Esophagus muscularis mucosa (tissue), 3 donors: ENCODE results near the gene SOCS3.

Experiments
- POLR2A ChIP-seq: fragments of 450-650 bp; IDR thresholded peaks from one replicate; pipeline ENCODE4 v1.6.1; 2017; ENCODE audit warnings: antibody characterized with exemption, moderate library complexity, mild to moderate bottlenecking, low read depth
- TF ChIP-seq, protein P1 (sequence below), 3 experiments: fragments of 200-600 bp in 2 of 3; fragments of 450-650 bp in 1 of 3; sonication (generic) in 2 of 3; IDR thresholded peaks; one replicate each; pipeline ENCODE4 v1.5.1; 2017 to 2019; ENCODE audit warnings: antibody characterized with exemption in 3 of 3, mild to moderate bottlenecking in 2 of 3, moderate library complexity in 1 of 3

- TF ChIP-seq POLR2A = no peak
- TF ChIP-seq, protein P1, sequence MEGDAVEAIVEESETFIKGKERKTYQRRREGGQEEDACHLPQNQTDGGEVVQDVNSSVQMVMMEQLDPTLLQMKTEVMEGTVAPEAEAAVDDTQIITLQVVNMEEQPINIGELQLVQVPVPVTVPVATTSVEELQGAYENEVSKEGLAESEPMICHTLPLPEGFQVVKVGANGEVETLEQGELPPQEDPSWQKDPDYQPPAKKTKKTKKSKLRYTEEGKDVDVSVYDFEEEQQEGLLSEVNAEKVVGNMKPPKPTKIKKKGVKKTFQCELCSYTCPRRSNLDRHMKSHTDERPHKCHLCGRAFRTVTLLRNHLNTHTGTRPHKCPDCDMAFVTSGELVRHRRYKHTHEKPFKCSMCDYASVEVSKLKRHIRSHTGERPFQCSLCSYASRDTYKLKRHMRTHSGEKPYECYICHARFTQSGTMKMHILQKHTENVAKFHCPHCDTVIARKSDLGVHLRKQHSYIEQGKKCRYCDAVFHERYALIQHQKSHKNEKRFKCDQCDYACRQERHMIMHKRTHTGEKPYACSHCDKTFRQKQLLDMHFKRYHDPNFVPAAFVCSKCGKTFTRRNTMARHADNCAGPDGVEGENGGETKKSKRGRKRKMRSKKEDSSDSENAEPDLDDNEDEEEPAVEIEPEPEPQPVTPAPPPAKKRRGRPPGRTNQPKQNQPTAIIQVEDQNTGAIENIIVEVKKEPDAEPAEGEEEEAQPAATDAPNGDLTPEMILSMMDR (IDR thresholded peaks at IDR 0.05) = no peak
These were observed 26.9 kb downstream of the SOCS3 start for GRCh38 chr17:78332991-78333390.
